K562 (cell line): ENCODE results near the gene CUL9. TPM values are rescaled to one million over a fixed set of nuclear protein-coding genes. Genes with fewer than 3 reads are reported as not detected.

ENCODE experiments used
- CHD1 ChIP-seq: fragments of 200-600 bp; sonication (generic); IDR thresholded peaks from one replicate; pipeline ENCODE4 v1.6.1; 2012; ENCODE audit warnings: mild to moderate bottlenecking, moderate library complexity, low read length, inconsistent platforms
- CLOCK ChIP-seq: fragments of 250-450 bp; sonication (Bioruptor Pico); IDR thresholded peaks from 2 replicates; pipeline ENCODE4 v1.4.0; 2020; ENCODE audit warnings: mild to moderate bottlenecking, moderate library complexity, borderline replicate concordance
- HDAC6 ChIP-seq: IDR thresholded peaks from 2 replicates; pipeline ENCODE4 v1.6.1; 2012; ENCODE audit warnings: low read depth, mild to moderate bottlenecking, control low read depth, inconsistent platforms, low read length, moderate library complexity
- KAT8 ChIP-seq: fragments of 450-650 bp; IDR thresholded peaks from 2 replicates; pipeline ENCODE4 v1.6.1; 2016; ENCODE audit warnings: low read depth, mild to moderate bottlenecking
- L3MBTL2 ChIP-seq: fragments of 450-650 bp; IDR thresholded peaks from 2 replicates; pipeline ENCODE4 v1.6.1; 2016; ENCODE audit warnings: mild to moderate bottlenecking, moderate library complexity
- NBN ChIP-seq: fragments of 450-650 bp; IDR thresholded peaks from 2 replicates; pipeline ENCODE4 v1.6.1; 2016; ENCODE audit warnings: low read depth, mild to moderate bottlenecking
- REST ChIP-seq, 2 experiments: fragments of 450-650 bp; formaldehyde crosslinking in 1 of 2; IDR thresholded peaks; 2 replicates each; pipeline versions ENCODE4 v1.4.0 to v1.6.1; 2014 to 2020; ENCODE audit warnings: mild to moderate bottlenecking in 2 of 2, borderline replicate concordance in 1 of 2, low read depth in 1 of 2
- RFX1 ChIP-seq: fragments of 450-650 bp; IDR thresholded peaks from 2 replicates; pipeline ENCODE4 v1.6.1; 2016; ENCODE audit warnings: mild to moderate bottlenecking, moderate library complexity
- SP1 ChIP-seq: sonication (generic); formaldehyde crosslinking; IDR thresholded peaks from 2 replicates; pipeline ENCODE4 v1.8.1; 2022; ENCODE audit warnings: mild to moderate bottlenecking, missing genetic modification reagents
- SRF ChIP-seq, 2 experiments: fragments of 250-450, 450-650 bp in 1 of 2; sonication (Bioruptor Pico) in 1 of 2; sonication (generic) in 1 of 2; formaldehyde crosslinking; IDR thresholded peaks; 2 replicates each; pipeline versions ENCODE4 v1.5.0 to v1.5.1; 2020 to 2022; ENCODE audit warnings: mild to moderate bottlenecking in 1 of 2, missing genetic modification reagents in 1 of 2
- TRIM24 ChIP-seq, 2 experiments: fragments of 450-650 bp; IDR thresholded peaks; 2 replicates each; pipeline ENCODE4 v1.6.1; 2016
- ZBTB2 ChIP-seq: fragments of 450-650 bp; IDR thresholded peaks from 2 replicates; pipeline ENCODE4 v1.6.1; 2016; ENCODE audit warnings: antibody characterized with exemption
- ZNF12 ChIP-seq: sonication (generic); formaldehyde crosslinking; IDR thresholded peaks from 2 replicates; pipeline ENCODE4 v1.4.0; 2020; ENCODE audit warnings: mild to moderate bottlenecking, missing genetic modification reagents
- ZNF263 ChIP-seq: sonication (generic); formaldehyde crosslinking; IDR thresholded peaks from 2 replicates; pipeline ENCODE4 v1.8.0; 2022; ENCODE audit warnings: mild to moderate bottlenecking, missing genetic modification reagents, borderline replicate concordance
- polyA plus RNA-seq, 8 experiments: library from polyadenylated mRNA; depleted of rRNA in 4 of 8; stranded (reverse) in 5 of 8; unstranded in 3 of 8; fragments of >200 nt; fragmentation: Nextera tagmentation in 2 of 8; fragmentation: Illumina TruSeq in 1 of 8; extraction: Ambion mirVana in 2 of 8; extraction: Trizol in 1 of 8; gene quantifications; 2 replicates each; pipeline versions ENCODE4 v1.2.1 to v1.2.3, GENCODE V29; 2011 to 2014; ENCODE audit warnings: inconsistent platforms in 1 of 8, missing spikeins in 1 of 8
- total RNA-seq, 7 experiments: library from RNA; depleted of rRNA in 6 of 7; stranded (reverse); fragments of >200 nt in 6 of 7; fragmentation: Illumina TruSeq in 2 of 7; extraction: Trizol in 2 of 7; gene quantifications; 2 replicates each; pipeline versions ENCODE4 v1.2.1 to v1.2.3, GENCODE V29; 2011 to 2021; ENCODE audit warnings: low replicate concordance in 1 of 7

The CUL9 gene
- total and polyA plus RNA-seq, 9 of the 15 experiments (the other 6 are each of a cell fraction or from before 2014, with no cell fraction given): 0.50 to 20.7 (median 6.6) TPM

- TF ChIP-seq RFX1 (peak; percentile 71; the same call in 1 of the 2 replicates), CHD1 (peak; percentile 19), L3MBTL2 (peak; percentile 76), CLOCK (CRISPR knock-in tag) (no peak), ZNF12 (CRISPR knock-in tag) (no peak), TRIM24 (IDR thresholded peaks at IDR 0.05) (no peak), ZNF263 (CRISPR knock-in tag) (peak; percentile 61), REST (IDR thresholded peaks at IDR 0.05; ENCODE audit: borderline replicate concordance) (no peak), REST (CRISPR knock-in tag; IDR thresholded peaks at IDR 0.05; ENCODE audit: low read depth) (no peak), HDAC6 (no peak), KAT8 (no peak), ZBTB2 (no peak), SRF (CRISPR knock-in tag; IDR thresholded peaks at IDR 0.05) (0 out of 4 replicates have a peak, but pooled peaks of 1 of the 2 experiments have one; percentile 42), NBN (no peak), SP1 (CRISPR knock-in tag) (peak; percentile 76; the same call in 1 of the 2 replicates)
These were observed 65.4 kb downstream of the CUL9 start (continued) for GRCh38 chr6:43247114-43247999.
